K562 (cell line): Measurements from ENCODE around the gene NQO2. TPM values are rescaled to one million over a fixed set of nuclear protein-coding genes. Genes with fewer than 3 reads are reported as not detected.

Experiments
- ADNP ChIP-seq: fragments of 200-800 bp; sonication (Bioruptor generic); IDR thresholded peaks from 2 replicates; pipeline ENCODE4 v1.6.1; 2016; ENCODE audit warnings: missing genetic modification characterization, missing compliant biosample characterization
- ARID3A ChIP-seq: IDR thresholded peaks from 2 replicates; pipeline ENCODE4 v1.6.1; 2012; ENCODE audit warnings: low read depth, low read length, improper control_type of control experiment, borderline replicate concordance
- CREM ChIP-seq: IDR thresholded peaks from 2 replicates; pipeline ENCODE4 v1.6.1; 2014; ENCODE audit warnings: antibody characterized with exemption, low read depth
- ETV6 ChIP-seq, 3 experiments: fragments of 150-350 bp in 1 of 3; sonication (generic) in 1 of 3; formaldehyde crosslinking in 1 of 3; IDR thresholded peaks; 2 replicates each; pipeline versions ENCODE4 v1.6.1 to v1.8.0; 2014 to 2022; ENCODE audit warnings: borderline replicate concordance in 2 of 3, low read depth in 2 of 3, antibody characterized with exemption in 1 of 3, low read length in 1 of 3, mild to moderate bottlenecking in 1 of 3, missing genetic modification reagents in 1 of 3
- HDAC1 ChIP-seq, 2 experiments: fragments of 450-650 bp; IDR thresholded peaks; 2 replicates each; pipeline ENCODE4 v1.6.1; 2016 to 2017; ENCODE audit warnings: inconsistent platforms in 1 of 2, mild to moderate bottlenecking in 1 of 2, moderate library complexity in 1 of 2
- HDAC3 ChIP-seq: fragments of 450-650 bp; IDR thresholded peaks from 2 replicates; pipeline ENCODE4 v1.6.1; 2018; ENCODE audit warnings: borderline replicate concordance, mild to moderate bottlenecking, moderate library complexity; ENCODE audit not compliant: partially characterized antibody
- HNRNPK ChIP-seq: fragments of 200-400 bp; formaldehyde crosslinking; IDR thresholded peaks from one replicate; pipeline ENCODE4 v1.6.1; 2018; ENCODE audit warnings: mild to moderate bottlenecking, low read depth, low read length; ENCODE audit not compliant: poor library complexity, severe bottlenecking
- JUNB ChIP-seq: fragments of 450-650 bp; formaldehyde crosslinking; conservative IDR thresholded peaks from 2 replicates; pipeline ENCODE4 v1.4.0; 2020; ENCODE audit warnings: mild to moderate bottlenecking
- NCOA1 ChIP-seq: fragments of 450-650 bp; IDR thresholded peaks from 2 replicates; pipeline ENCODE4 v1.6.1; 2016; ENCODE audit warnings: low read depth
- NFATC3 ChIP-seq: fragments of 450-650 bp; IDR thresholded peaks from 2 replicates; pipeline ENCODE4 v1.6.1; 2017; ENCODE audit warnings: mild to moderate bottlenecking
- NFE2 ChIP-seq: IDR thresholded peaks from 2 replicates; pipeline ENCODE4 v1.6.1; 2014; ENCODE audit warnings: antibody characterized with exemption, low read depth
- NR3C1 ChIP-seq: sonication (generic); formaldehyde crosslinking; IDR thresholded peaks from 2 replicates; pipeline ENCODE4 v1.8.1; 2022; ENCODE audit warnings: missing genetic modification reagents
- ZNF12 ChIP-seq: sonication (generic); formaldehyde crosslinking; IDR thresholded peaks from 2 replicates; pipeline ENCODE4 v1.4.0; 2020; ENCODE audit warnings: mild to moderate bottlenecking, missing genetic modification reagents
- ZNF174 ChIP-seq: fragments of 250-450 bp; sonication (Bioruptor Pico); IDR thresholded peaks from 2 replicates; pipeline ENCODE4 v1.4.0; 2020; ENCODE audit warnings: mild to moderate bottlenecking
- ZNF512 ChIP-seq: IDR thresholded peaks from 2 replicates; pipeline ENCODE4 v1.6.1; 2016; ENCODE audit warnings: missing genetic modification characterization, missing compliant biosample characterization
- ZNF583 ChIP-seq: fragments of 250-450 bp; sonication (Bioruptor Pico); IDR thresholded peaks from 2 replicates; pipeline ENCODE4 v1.4.0; 2020
- polyA plus RNA-seq, 8 experiments: library from polyadenylated mRNA; depleted of rRNA in 4 of 8; stranded (reverse) in 5 of 8; unstranded in 3 of 8; fragments of >200 nt; fragmentation: Nextera tagmentation in 2 of 8; fragmentation: Illumina TruSeq in 1 of 8; extraction: Ambion mirVana in 2 of 8; extraction: Trizol in 1 of 8; gene quantifications; 2 replicates each; pipeline versions ENCODE4 v1.2.1 to v1.2.3, GENCODE V29; 2011 to 2014; ENCODE audit warnings: inconsistent platforms in 1 of 8, missing spikeins in 1 of 8
- total RNA-seq, 7 experiments: library from RNA; depleted of rRNA in 6 of 7; stranded (reverse); fragments of >200 nt in 6 of 7; fragmentation: Illumina TruSeq in 2 of 7; extraction: Trizol in 2 of 7; gene quantifications; 2 replicates each; pipeline versions ENCODE4 v1.2.1 to v1.2.3, GENCODE V29; 2011 to 2021; ENCODE audit warnings: low replicate concordance in 1 of 7
- TF ChIP-seq, protein P1 (sequence below): sonication (generic); formaldehyde crosslinking; IDR thresholded peaks from 2 replicates; pipeline ENCODE4 v1.8.1; 2022; ENCODE audit warnings: missing genetic modification reagents
- TF ChIP-seq, protein P2 (sequence below): fragments of 250-450 bp; sonication (Bioruptor Pico); IDR thresholded peaks from 2 replicates; pipeline ENCODE4 v1.5.0; 2021
- TF ChIP-seq, protein P3 (sequence below): fragments of 250-450 bp; sonication (Bioruptor Pico); IDR thresholded peaks from 2 replicates; pipeline ENCODE4 v1.5.0; 2021

Gene NQO2
- total and polyA plus RNA-seq, 9 of the 15 experiments (the other 6 are each of a cell fraction or from before 2014, with no cell fraction given): 54.6 to 214 (median 116) TPM

GRCh38 chr6:2988426-2989331 lies 11.0 kb upstream of the NQO2 start (continued):
- TF ChIP-seq, protein P1, sequence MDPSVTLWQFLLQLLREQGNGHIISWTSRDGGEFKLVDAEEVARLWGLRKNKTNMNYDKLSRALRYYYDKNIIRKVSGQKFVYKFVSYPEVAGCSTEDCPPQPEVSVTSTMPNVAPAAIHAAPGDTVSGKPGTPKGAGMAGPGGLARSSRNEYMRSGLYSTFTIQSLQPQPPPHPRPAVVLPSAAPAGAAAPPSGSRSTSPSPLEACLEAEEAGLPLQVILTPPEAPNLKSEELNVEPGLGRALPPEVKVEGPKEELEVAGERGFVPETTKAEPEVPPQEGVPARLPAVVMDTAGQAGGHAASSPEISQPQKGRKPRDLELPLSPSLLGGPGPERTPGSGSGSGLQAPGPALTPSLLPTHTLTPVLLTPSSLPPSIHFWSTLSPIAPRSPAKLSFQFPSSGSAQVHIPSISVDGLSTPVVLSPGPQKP: no peak
- TF ChIP-seq ZNF583 (CRISPR knock-in tag): 0 out of 2 replicates have a peak, but pooled peaks have one; percentile 27
- TF ChIP-seq ZNF174 (CRISPR knock-in tag): no peak
- peak in 1 of 2 experiments; percentile 71; a peak in 2 of 4 replicates for TF ChIP-seq HDAC1 (IDR thresholded peaks at IDR 0.05)
- no peak for TF ChIP-seq HDAC3
- TF ChIP-seq, protein P2, sequence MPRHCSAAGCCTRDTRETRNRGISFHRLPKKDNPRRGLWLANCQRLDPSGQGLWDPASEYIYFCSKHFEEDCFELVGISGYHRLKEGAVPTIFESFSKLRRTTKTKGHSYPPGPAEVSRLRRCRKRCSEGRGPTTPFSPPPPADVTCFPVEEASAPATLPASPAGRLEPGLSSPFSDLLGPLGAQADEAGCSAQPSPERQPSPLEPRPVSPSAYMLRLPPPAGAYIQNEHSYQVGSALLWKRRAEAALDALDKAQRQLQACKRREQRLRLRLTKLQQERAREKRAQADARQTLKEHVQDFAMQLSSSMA (CRISPR knock-in tag): peak; percentile 65
- TF ChIP-seq ETV6 (IDR thresholded peaks at IDR 0.05; ENCODE audit: borderline replicate concordance in 1 of 2, low read depth in 2 of 2, low read length in 1 of 2): 0 out of 4 replicates have a peak, but pooled peaks of 1 of the 2 experiments have one; percentile 54
- no peak for TF ChIP-seq ETV6 (CRISPR knock-in tag; IDR thresholded peaks at IDR 0.05; ENCODE audit: borderline replicate concordance)
- TF ChIP-seq ZNF512 (tag): 0 out of 2 replicates have a peak, but pooled peaks have one; percentile 6
- TF ChIP-seq NFATC3: no peak
- peak; percentile 39; the same call in 1 of the 2 replicates for TF ChIP-seq NFE2
- TF ChIP-seq HNRNPK: peak; percentile 94
- TF ChIP-seq, protein P3, sequence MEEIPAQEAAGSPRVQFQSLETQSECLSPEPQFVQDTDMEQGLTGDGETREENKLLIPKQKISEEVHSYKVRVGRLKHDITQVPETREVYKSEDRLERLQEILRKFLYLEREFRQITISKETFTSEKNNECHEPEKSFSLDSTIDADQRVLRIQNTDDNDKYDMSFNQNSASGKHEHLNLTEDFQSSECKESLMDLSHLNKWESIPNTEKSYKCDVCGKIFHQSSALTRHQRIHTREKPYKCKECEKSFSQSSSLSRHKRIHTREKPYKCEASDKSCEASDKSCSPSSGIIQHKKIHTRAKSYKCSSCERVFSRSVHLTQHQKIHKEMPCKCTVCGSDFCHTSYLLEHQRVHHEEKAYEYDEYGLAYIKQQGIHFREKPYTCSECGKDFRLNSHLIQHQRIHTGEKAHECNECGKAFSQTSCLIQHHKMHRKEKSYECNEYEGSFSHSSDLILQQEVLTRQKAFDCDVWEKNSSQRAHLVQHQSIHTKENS (CRISPR knock-in tag): no peak
- no peak for TF ChIP-seq ADNP (tag)
- TF ChIP-seq NR3C1 (CRISPR knock-in tag): peak; percentile 75
- TF ChIP-seq ARID3A: peak; percentile 68; the same call in 1 of the 2 replicates
- TF ChIP-seq JUNB (CRISPR knock-in tag): peak; percentile 81
- peak; percentile 86; the same call in 1 of the 2 replicates for TF ChIP-seq ZNF12 (CRISPR knock-in tag)
- no peak for TF ChIP-seq NCOA1
- peak; percentile 74 for TF ChIP-seq CREM
